Measurements from ENCODE around the gene IMPACT. TPM values are rescaled to one million over a fixed set of nuclear protein-coding genes. Genes with fewer than 3 reads are reported as not detected.

IMPACT gene
- total RNA-seq, 1 donor from 2014 or later = 32.3 TPM

GRCh38 chr18:24497031-24497754, 70.7 kb downstream of the IMPACT start:
- no peak overlapping the region for H3K27ac ChIP-seq (ENCODE audit: low read depth, low read length)
- H3K9me3 Mint-ChIP-seq (ENCODE audit: unreplicated experiment) = no peaks in the 10 kb centered on the region
- no peak overlapping the region for H3K4me3 ChIP-seq (ENCODE audit: insufficient read depth, low read depth, low read length)
- peak; percentile 76 for DNase-seq (ENCODE audit: low read depth)
- H3K4me1 Mint-ChIP-seq (ENCODE audit: low read depth, unreplicated experiment) = peaks cover 24% of the 10 kb centered on the region
- H3K4me3 Mint-ChIP-seq (ENCODE audit: unreplicated experiment) = no peak overlapping the region
- peaks cover 5% of the 10 kb centered on the region for H3K4me1 ChIP-seq (ENCODE audit: insufficient read depth, low read length)
- H3K4me2 ChIP-seq (ENCODE audit: low read length) = peak overlapping the region; percentile 28
- peak overlapping the region; percentile 30 for H3K27ac Mint-ChIP-seq (ENCODE audit: unreplicated experiment)
- H3K36me3 Mint-ChIP-seq (ENCODE audit: low read depth, unreplicated experiment) = no peaks in the 10 kb centered on the region
- no peak overlapping the region for H2AFZ ChIP-seq (ENCODE audit: low read depth, low read length)
- H4K20me1 ChIP-seq (ENCODE audit: insufficient read depth, low read length) = no peaks in the 10 kb centered on the region
- no peak for TF ChIP-seq EZH2 (IDR thresholded peaks at IDR 0.05; ENCODE audit: insufficient read depth, low read length)
- H3K27me3 Mint-ChIP-seq (ENCODE audit: low read depth, unreplicated experiment) = no peaks in the 10 kb centered on the region
- no peaks in the 10 kb centered on the region for H3K36me3 ChIP-seq (ENCODE audit: insufficient read depth, low read length)
- no peaks in the 10 kb centered on the region for H3K9me3 ChIP-seq (ENCODE audit: insufficient read depth, low read depth, low read length)
- no peak for FAIRE-seq
- no peak overlapping the region for H3K9ac ChIP-seq (ENCODE audit: low read length)
- no peaks in the 10 kb centered on the region for H3K79me2 ChIP-seq (ENCODE audit: insufficient read depth, low read length)
- no peaks in the 10 kb centered on the region for H3K27me3 ChIP-seq (ENCODE audit: insufficient read depth, low read length)

GRCh38 chr18:24499814-24500213, 73.3 kb downstream of the IMPACT start:
- Histone ChIP-seq H3K27me3 (ENCODE audit: insufficient read depth, low read length) (no peaks in the 10 kb centered on the region), H3K79me2 (ENCODE audit: insufficient read depth, low read length) (no peaks in the 10 kb centered on the region), H3K4me3 (ENCODE audit: insufficient read depth, low read depth, low read length) (no peak overlapping the region), H4K20me1 (ENCODE audit: insufficient read depth, low read length) (no peaks in the 10 kb centered on the region), H3K4me2 (ENCODE audit: low read length) (no peak overlapping the region), H3K36me3 (ENCODE audit: insufficient read depth, low read length) (no peaks in the 10 kb centered on the region), H3K9me3 (ENCODE audit: insufficient read depth, low read depth, low read length) (no peaks in the 10 kb centered on the region), H3K27ac (ENCODE audit: low read depth, low read length) (no peak overlapping the region), H3K4me1 (ENCODE audit: insufficient read depth, low read length) (peaks cover 5% of the 10 kb centered on the region), H2AFZ (ENCODE audit: low read depth, low read length) (no peak overlapping the region), H3K9ac (ENCODE audit: low read length) (no peak overlapping the region)
- no peak for FAIRE-seq
- H3K4me3 Mint-ChIP-seq (ENCODE audit: unreplicated experiment) = no peak overlapping the region
- H3K4me1 Mint-ChIP-seq (ENCODE audit: low read depth, unreplicated experiment) = peaks cover 24% of the 10 kb centered on the region
- H3K9me3 Mint-ChIP-seq (ENCODE audit: unreplicated experiment) = no peaks in the 10 kb centered on the region
- H3K27ac Mint-ChIP-seq (ENCODE audit: unreplicated experiment) = no peak overlapping the region
- H3K27me3 Mint-ChIP-seq (ENCODE audit: low read depth, unreplicated experiment) = no peaks in the 10 kb centered on the region
- no peak for TF ChIP-seq CTCF (IDR thresholded peaks at IDR 0.05; ENCODE audit: insufficient read depth, low read depth, low read length)
- TF ChIP-seq EZH2 (IDR thresholded peaks at IDR 0.05; ENCODE audit: insufficient read depth, low read length) = no peak
- no peaks in the 10 kb centered on the region for H3K36me3 Mint-ChIP-seq (ENCODE audit: low read depth, unreplicated experiment)
- peak; percentile 42 for DNase-seq (ENCODE audit: low read depth)

GRCh38 chr18:24500217-24500616, 73.7 kb downstream of the IMPACT start:
- FAIRE-seq (peak; percentile 5), DNase-seq (ENCODE audit: low read depth) (no peak)
- no peak overlapping the region for H3K4me3 Mint-ChIP-seq (ENCODE audit: unreplicated experiment)
- H3K27ac ChIP-seq (ENCODE audit: low read depth, low read length) = no peak overlapping the region
- TF ChIP-seq EZH2 (IDR thresholded peaks at IDR 0.05; ENCODE audit: insufficient read depth, low read length) = no peak
- no peak for TF ChIP-seq CTCF (IDR thresholded peaks at IDR 0.05; ENCODE audit: insufficient read depth, low read depth, low read length)
- peaks cover 24% of the 10 kb centered on the region for H3K4me1 Mint-ChIP-seq (ENCODE audit: low read depth, unreplicated experiment)
- no peak overlapping the region for H3K4me3 ChIP-seq (ENCODE audit: insufficient read depth, low read depth, low read length)
- no peaks in the 10 kb centered on the region for H3K79me2 ChIP-seq (ENCODE audit: insufficient read depth, low read length)
- no peaks in the 10 kb centered on the region for H3K27me3 ChIP-seq (ENCODE audit: insufficient read depth, low read length)
- no peaks in the 10 kb centered on the region for H3K9me3 ChIP-seq (ENCODE audit: insufficient read depth, low read depth, low read length)
- no peak overlapping the region for H3K4me2 ChIP-seq (ENCODE audit: low read length)
- no peaks in the 10 kb centered on the region for H3K27me3 Mint-ChIP-seq (ENCODE audit: low read depth, unreplicated experiment)
- no peak overlapping the region for H3K9ac ChIP-seq (ENCODE audit: low read length)
- H3K9me3 Mint-ChIP-seq (ENCODE audit: unreplicated experiment) = no peaks in the 10 kb centered on the region
- peaks cover 5% of the 10 kb centered on the region for H3K4me1 ChIP-seq (ENCODE audit: insufficient read depth, low read length)
- no peak overlapping the region for H2AFZ ChIP-seq (ENCODE audit: low read depth, low read length)
- H3K36me3 ChIP-seq (ENCODE audit: insufficient read depth, low read length) = no peaks in the 10 kb centered on the region
- H4K20me1 ChIP-seq (ENCODE audit: insufficient read depth, low read length) = no peaks in the 10 kb centered on the region
- H3K27ac Mint-ChIP-seq (ENCODE audit: unreplicated experiment) = no peak overlapping the region
- H3K36me3 Mint-ChIP-seq (ENCODE audit: low read depth, unreplicated experiment) = no peaks in the 10 kb centered on the region

Data from astrocyte (in vitro differentiated cells and primary cell).